Activated CD4-positive, alpha-beta T cell treated with anti-CD3 and anti-CD28 coated beads, Interleukin-2, amount 50 U/mL, for 24 hours (primary cell): ENCODE data around the gene TCEA3.

Experiments
- DNase-seq, 2 donors: peaks; one replicate each; pipeline ENCODE4 v3.0.0-alpha.2; 2020; ENCODE audit warnings: low read depth in 1 of 2, low spot score in 1 of 2

TCEA3 gene

DNA sequence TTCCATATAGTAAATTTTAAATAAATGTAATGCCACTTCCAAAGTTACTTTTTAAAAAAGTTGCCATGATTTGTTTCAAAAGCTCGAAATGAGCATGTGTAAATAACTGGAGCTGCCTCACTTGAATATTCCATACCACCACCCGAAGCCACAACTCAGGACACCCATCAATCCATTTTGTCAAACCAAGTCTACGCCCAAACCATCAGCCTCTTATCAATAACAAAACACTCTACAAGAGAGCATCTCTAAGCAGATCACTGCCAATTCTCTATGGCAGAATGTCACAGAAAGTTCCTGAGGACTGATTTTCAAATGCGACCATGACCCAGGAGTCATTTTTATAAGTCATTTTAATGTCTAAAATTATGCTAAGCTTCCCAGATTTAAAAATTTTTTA lies 84.9 kb downstream of the TCEA3 start:
- no peak for DNase-seq

- DNase-seq: no peak
Observed at GRCh38 chr1:23337869-23338268, 86.7 kb downstream of the TCEA3 start.

DNA sequence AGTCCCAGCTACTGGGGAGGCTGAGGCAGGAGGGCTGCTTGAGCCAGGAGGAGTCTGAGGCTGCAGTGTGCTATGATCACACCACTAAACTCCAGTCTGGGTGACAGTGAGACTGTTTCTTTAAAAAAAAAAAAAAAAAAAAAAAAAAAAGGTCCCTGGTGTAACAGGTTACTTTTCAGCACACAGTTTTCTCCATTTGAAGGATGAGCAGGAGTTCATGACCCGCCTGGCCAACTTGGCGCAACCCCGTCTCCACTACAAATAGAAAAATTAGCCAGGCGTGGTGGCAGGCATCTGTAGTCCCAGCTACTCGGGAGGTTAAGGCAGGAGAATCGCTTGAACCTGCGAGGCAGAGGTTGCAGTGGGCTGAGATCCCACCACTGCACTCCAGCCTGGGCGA lies 92.8 kb downstream of the TCEA3 start:
- no peak for DNase-seq
